ENCODE results near the gene PLB1.

PLB1 gene

DNA sequence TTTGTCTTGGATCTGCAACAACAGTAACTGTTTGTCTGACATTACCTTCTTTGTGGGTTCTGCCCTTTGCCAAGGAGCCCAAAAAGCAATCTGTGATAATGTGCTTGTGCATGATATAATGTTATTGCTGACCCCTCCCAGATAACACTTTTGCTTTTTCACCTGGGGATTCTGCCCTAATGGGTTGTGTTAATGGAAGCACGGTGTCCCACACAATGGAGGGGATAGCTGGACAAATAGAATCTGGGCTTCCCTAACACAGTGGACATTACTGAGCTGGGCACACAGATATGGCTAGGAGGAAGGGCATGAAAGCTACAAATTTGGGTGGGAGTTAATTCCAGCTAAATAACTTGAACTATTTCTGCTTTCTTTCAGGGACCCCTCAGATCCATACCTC lies 20.6 kb downstream of the PLB1 start:
- Histone ChIP-seq H3K9me3 (ENCODE audit: insufficient read depth, low read depth, low read length) (peaks cover 7% of the 10 kb centered on the region; the same call in 1 of the 2 replicates), H3K36me3 (ENCODE audit: insufficient read depth, low read length) (no peaks in the 10 kb centered on the region), H3K4me3 (ENCODE audit: low read length, poor library complexity, severe bottlenecking) (no peak overlapping the region), H2AFZ (ENCODE audit: low read length) (no peak overlapping the region), H3K4me1 (ENCODE audit: insufficient read depth, low read length, poor library complexity, severe bottlenecking) (no peaks in the 10 kb centered on the region), H3K79me2 (ENCODE audit: insufficient read depth, low read length) (no peaks in the 10 kb centered on the region), H4K20me1 (ENCODE audit: insufficient read depth, low read length, poor library complexity, severe bottlenecking) (no peaks in the 10 kb centered on the region), H3K9me2 (replicated peaks; ENCODE audit: low read depth, low read length) (no peaks in the 10 kb centered on the region), H3K9ac (ENCODE audit: low read depth, low read length, poor library complexity, severe bottlenecking) (no peak overlapping the region), H3F3A (ENCODE audit: low read depth) (no peaks in the 10 kb centered on the region), H3K27me3 (ENCODE audit: insufficient read depth, low read length, poor library complexity, severe bottlenecking) (peaks cover 16% of the 10 kb centered on the region), H3K4me2 (ENCODE audit: low read depth, low read length, poor library complexity, severe bottlenecking) (no peak overlapping the region)
- TF ChIP-seq, protein P1, sequence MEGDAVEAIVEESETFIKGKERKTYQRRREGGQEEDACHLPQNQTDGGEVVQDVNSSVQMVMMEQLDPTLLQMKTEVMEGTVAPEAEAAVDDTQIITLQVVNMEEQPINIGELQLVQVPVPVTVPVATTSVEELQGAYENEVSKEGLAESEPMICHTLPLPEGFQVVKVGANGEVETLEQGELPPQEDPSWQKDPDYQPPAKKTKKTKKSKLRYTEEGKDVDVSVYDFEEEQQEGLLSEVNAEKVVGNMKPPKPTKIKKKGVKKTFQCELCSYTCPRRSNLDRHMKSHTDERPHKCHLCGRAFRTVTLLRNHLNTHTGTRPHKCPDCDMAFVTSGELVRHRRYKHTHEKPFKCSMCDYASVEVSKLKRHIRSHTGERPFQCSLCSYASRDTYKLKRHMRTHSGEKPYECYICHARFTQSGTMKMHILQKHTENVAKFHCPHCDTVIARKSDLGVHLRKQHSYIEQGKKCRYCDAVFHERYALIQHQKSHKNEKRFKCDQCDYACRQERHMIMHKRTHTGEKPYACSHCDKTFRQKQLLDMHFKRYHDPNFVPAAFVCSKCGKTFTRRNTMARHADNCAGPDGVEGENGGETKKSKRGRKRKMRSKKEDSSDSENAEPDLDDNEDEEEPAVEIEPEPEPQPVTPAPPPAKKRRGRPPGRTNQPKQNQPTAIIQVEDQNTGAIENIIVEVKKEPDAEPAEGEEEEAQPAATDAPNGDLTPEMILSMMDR (conservative IDR thresholded peaks at IDR 0.05; ENCODE audit: low read length): no peak
- no peak for TF ChIP-seq EZH2phosphoT487 (IDR thresholded peaks at IDR 0.05; ENCODE audit: borderline replicate concordance)

DNA sequence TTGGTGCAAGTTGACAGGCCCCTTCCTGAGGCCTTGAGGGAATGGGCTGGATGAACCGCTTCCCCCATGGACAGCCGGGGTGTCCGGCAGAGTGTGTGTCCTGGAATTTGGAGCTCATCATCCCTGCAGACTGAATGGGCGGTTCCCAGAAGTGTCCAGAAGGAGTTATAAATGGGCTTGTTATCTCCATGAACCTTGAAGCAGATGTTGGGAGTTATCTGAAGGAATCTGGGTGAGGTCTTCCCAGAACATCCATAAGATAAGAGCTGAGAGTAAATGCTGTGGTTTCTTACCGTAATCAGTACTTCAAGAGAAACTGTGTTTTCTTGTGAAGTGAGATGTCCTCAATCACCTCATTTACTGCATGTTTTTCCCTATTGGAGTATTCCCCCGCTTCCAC lies 21.1 kb downstream of the PLB1 start:
- no peak for TF ChIP-seq EZH2phosphoT487 (IDR thresholded peaks at IDR 0.05; ENCODE audit: borderline replicate concordance)
- TF ChIP-seq, protein P1 (conservative IDR thresholded peaks at IDR 0.05; ENCODE audit: low read length): no peak
- H4K20me1 ChIP-seq (ENCODE audit: insufficient read depth, low read length, poor library complexity, severe bottlenecking): no peaks in the 10 kb centered on the region
- H3K4me1 ChIP-seq (ENCODE audit: insufficient read depth, low read length, poor library complexity, severe bottlenecking): no peaks in the 10 kb centered on the region
- no peak overlapping the region for H3K4me3 ChIP-seq (ENCODE audit: low read length, poor library complexity, severe bottlenecking)
- no peaks in the 10 kb centered on the region for H3F3A ChIP-seq (ENCODE audit: low read depth)
- no peak overlapping the region for H2AFZ ChIP-seq (ENCODE audit: low read length)
- peaks cover 16% of the 10 kb centered on the region for H3K27me3 ChIP-seq (ENCODE audit: insufficient read depth, low read length, poor library complexity, severe bottlenecking)
- no peak overlapping the region for H3K4me2 ChIP-seq (ENCODE audit: low read depth, low read length, poor library complexity, severe bottlenecking)
- no peak overlapping the region for H3K9ac ChIP-seq (ENCODE audit: low read depth, low read length, poor library complexity, severe bottlenecking)
- no peaks in the 10 kb centered on the region for H3K9me2 ChIP-seq (replicated peaks; ENCODE audit: low read depth, low read length)
- H3K36me3 ChIP-seq (ENCODE audit: insufficient read depth, low read length): no peaks in the 10 kb centered on the region
- no peaks in the 10 kb centered on the region for H3K79me2 ChIP-seq (ENCODE audit: insufficient read depth, low read length)
- peaks cover 7% of the 10 kb centered on the region; the same call in 1 of the 2 replicates for H3K9me3 ChIP-seq (ENCODE audit: insufficient read depth, low read depth, low read length)

DNA sequence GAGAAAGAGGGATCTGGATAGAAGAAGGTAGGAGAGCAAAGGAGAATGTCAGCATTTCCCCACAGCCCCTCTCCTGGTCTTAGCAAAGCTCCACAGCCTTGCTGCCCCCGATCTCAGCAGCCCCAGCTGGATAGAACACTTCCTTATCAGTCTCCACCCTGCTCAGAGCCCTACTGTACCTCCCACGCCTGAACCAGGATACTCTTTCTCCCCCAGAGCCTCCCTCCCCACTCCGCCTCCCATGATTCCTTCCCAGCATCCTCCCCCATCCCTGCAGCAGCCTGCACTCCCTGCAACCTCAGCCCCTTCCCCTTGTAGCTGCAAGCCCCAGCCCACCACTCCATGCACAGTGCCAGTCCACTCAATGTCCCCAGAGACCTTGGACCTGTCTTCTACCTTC lies 25.8 kb downstream of the PLB1 start:
- Histone ChIP-seq H3F3A (ENCODE audit: low read depth) (no peaks in the 10 kb centered on the region), H3K4me1 (ENCODE audit: insufficient read depth, low read length, poor library complexity, severe bottlenecking) (no peaks in the 10 kb centered on the region), H3K36me3 (ENCODE audit: insufficient read depth, low read length) (no peaks in the 10 kb centered on the region), H3K9me3 (ENCODE audit: insufficient read depth, low read depth, low read length) (no peaks in the 10 kb centered on the region), H3K27me3 (ENCODE audit: insufficient read depth, low read length, poor library complexity, severe bottlenecking) (peaks cover 6% of the 10 kb centered on the region), H4K20me1 (ENCODE audit: insufficient read depth, low read length, poor library complexity, severe bottlenecking) (no peaks in the 10 kb centered on the region), H3K79me2 (ENCODE audit: insufficient read depth, low read length) (no peaks in the 10 kb centered on the region), H3K4me3 (ENCODE audit: low read length, poor library complexity, severe bottlenecking) (no peak overlapping the region), H3K4me2 (ENCODE audit: low read depth, low read length, poor library complexity, severe bottlenecking) (no peak overlapping the region), H3K9ac (ENCODE audit: low read depth, low read length, poor library complexity, severe bottlenecking) (no peak overlapping the region), H3K9me2 (replicated peaks; ENCODE audit: low read depth, low read length) (no peaks in the 10 kb centered on the region), H2AFZ (ENCODE audit: low read length) (no peak overlapping the region)
- TF ChIP-seq, protein P1 (conservative IDR thresholded peaks at IDR 0.05; ENCODE audit: low read length): no peak
- TF ChIP-seq EZH2phosphoT487 (IDR thresholded peaks at IDR 0.05; ENCODE audit: borderline replicate concordance): no peak
